Vagina (tissue), 2 donors: ENCODE results near the gene PROX1. TPM values are rescaled to one million over a fixed set of nuclear protein-coding genes. Genes with fewer than 3 reads are reported as not detected.

Source experiments
- DNase-seq, 2 donors: peaks; one replicate each; pipeline ENCODE4 v3.0.0-alpha.2; 2017; ENCODE audit errors: extremely low spot score in 2 of 2
- H3K27ac ChIP-seq: fragments of 200-600 bp; sonication (generic); one replicate; pipeline ENCODE4 v1.5.1; 2019
- H3K27me3 ChIP-seq: fragments of 200-600 bp; sonication (generic); one replicate; pipeline ENCODE4 v1.5.1; 2019
- H3K36me3 ChIP-seq, 2 donors: fragments of 200-600 bp; sonication (generic); one replicate each; pipeline ENCODE4 v1.5.1; 2017 to 2019
- H3K4me1 ChIP-seq: fragments of 200-600 bp; sonication (generic); one replicate; pipeline ENCODE4 v1.5.1; 2019
- H3K4me3 ChIP-seq, 2 donors: fragments of 200-600 bp; sonication (generic); 1 replicate in 1 of 2; 2 replicates in 1 of 2; pipeline ENCODE4 v1.5.1; 2016 to 2019
- H3K9me3 ChIP-seq: fragments of 200-600 bp; sonication (generic); one replicate; pipeline ENCODE4 v1.5.1; 2019
- POLR2A ChIP-seq, 2 donors: fragments of 450-650 bp; IDR thresholded peaks; one replicate each; pipeline ENCODE4 v1.6.1; 2017; ENCODE audit warnings: antibody characterized with exemption in 2 of 2, mild to moderate bottlenecking in 2 of 2, moderate library complexity in 2 of 2
- POLR2AphosphoS5 ChIP-seq, 2 donors: sonication (generic); formaldehyde crosslinking; IDR thresholded peaks; one replicate each; pipeline ENCODE4 v1.9.0; 2017; ENCODE audit warnings: antibody characterized with exemption in 2 of 2, mild to moderate bottlenecking in 2 of 2, low read depth in 1 of 2; ENCODE audit not compliant: insufficient read depth in 1 of 2
- intact Hi-C: fragments of 100-400 bp; cut with DNase I; formaldehyde crosslinking; loops from one replicate; pipeline ENCODE4 v1.15.1; 2023
- total RNA-seq: library from RNA; depleted of rRNA; stranded (reverse); fragments of >200 nt; gene quantifications from one replicate; pipeline ENCODE4 v1.2.3, GENCODE V29; 2016
- TF ChIP-seq, protein P1 (sequence below), 3 experiments: fragments of 450-650 bp in 2 of 3; fragments of 200-600 bp in 1 of 3; sonication (generic) in 1 of 3; IDR thresholded peaks; one replicate each; pipeline ENCODE4 v1.5.1; 2017 to 2019; ENCODE audit warnings: antibody characterized with exemption in 3 of 3, mild to moderate bottlenecking in 2 of 3, moderate library complexity in 2 of 3

PROX1 gene
- total RNA-seq, 1 donor from 2014 or later = 4.7 TPM

GRCh38 chr1:214068979-214069378, 81.2 kb downstream of the PROX1 start:
- TF ChIP-seq POLR2AphosphoS5 (IDR thresholded peaks at IDR 0.05; ENCODE audit: insufficient read depth in 1 of 2, low read depth in 1 of 2) = no peak
- TF ChIP-seq POLR2A (IDR thresholded peaks at IDR 0.05) = no peak
- TF ChIP-seq, protein P1, sequence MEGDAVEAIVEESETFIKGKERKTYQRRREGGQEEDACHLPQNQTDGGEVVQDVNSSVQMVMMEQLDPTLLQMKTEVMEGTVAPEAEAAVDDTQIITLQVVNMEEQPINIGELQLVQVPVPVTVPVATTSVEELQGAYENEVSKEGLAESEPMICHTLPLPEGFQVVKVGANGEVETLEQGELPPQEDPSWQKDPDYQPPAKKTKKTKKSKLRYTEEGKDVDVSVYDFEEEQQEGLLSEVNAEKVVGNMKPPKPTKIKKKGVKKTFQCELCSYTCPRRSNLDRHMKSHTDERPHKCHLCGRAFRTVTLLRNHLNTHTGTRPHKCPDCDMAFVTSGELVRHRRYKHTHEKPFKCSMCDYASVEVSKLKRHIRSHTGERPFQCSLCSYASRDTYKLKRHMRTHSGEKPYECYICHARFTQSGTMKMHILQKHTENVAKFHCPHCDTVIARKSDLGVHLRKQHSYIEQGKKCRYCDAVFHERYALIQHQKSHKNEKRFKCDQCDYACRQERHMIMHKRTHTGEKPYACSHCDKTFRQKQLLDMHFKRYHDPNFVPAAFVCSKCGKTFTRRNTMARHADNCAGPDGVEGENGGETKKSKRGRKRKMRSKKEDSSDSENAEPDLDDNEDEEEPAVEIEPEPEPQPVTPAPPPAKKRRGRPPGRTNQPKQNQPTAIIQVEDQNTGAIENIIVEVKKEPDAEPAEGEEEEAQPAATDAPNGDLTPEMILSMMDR (IDR thresholded peaks at IDR 0.05) = no peak
- Histone ChIP-seq H3K27me3 (no peaks in the 10 kb centered on the region), H3K36me3 (no peaks in the 10 kb centered on the region), H3K4me1 (no peaks in the 10 kb centered on the region), H3K27ac (no peak overlapping the region), H3K4me3 (no peak overlapping the region), H3K9me3 (no peaks in the 10 kb centered on the region)
- intact Hi-C loops = no loop called here
- DNase-seq = no peak

DNA sequence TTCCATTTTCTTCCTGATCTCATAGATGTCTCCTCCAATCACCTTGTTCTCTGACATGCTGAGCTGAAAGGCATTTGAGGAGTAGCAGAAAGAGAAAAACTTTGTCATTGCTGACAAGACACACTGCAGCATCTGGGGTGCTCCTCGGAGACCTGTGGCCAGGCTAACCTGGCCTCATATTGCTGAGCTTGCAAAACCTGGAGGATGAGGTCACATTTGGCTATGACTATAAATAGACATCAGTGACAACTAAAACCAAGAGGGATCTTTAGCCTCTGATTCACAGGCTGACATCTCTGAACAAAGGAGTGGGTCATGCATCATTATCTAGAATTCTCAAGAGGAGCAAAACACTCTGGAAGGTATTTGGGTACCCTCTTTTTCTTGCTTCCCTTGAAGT, 83.7 kb downstream of the PROX1 start:
- Histone ChIP-seq H3K9me3 (no peaks in the 10 kb centered on the region), H3K27me3 (no peaks in the 10 kb centered on the region), H3K4me3 (no peak overlapping the region), H3K4me1 (no peaks in the 10 kb centered on the region), H3K36me3 (no peaks in the 10 kb centered on the region), H3K27ac (no peak overlapping the region)
- TF ChIP-seq POLR2A (IDR thresholded peaks at IDR 0.05) (no peak), POLR2AphosphoS5 (IDR thresholded peaks at IDR 0.05; ENCODE audit: insufficient read depth in 1 of 2, low read depth in 1 of 2) (no peak)
- TF ChIP-seq, protein P1 (IDR thresholded peaks at IDR 0.05) = no peak
- intact Hi-C loops = no loop called here
- no peak for DNase-seq

GRCh38 chr1:214072426-214073157, 84.8 kb downstream of the PROX1 start:
- no peaks in the 10 kb centered on the region for H3K36me3 ChIP-seq
- H3K9me3 ChIP-seq = no peaks in the 10 kb centered on the region
- no peak for DNase-seq
- no peaks in the 10 kb centered on the region for H3K4me1 ChIP-seq
- no peak for TF ChIP-seq POLR2A (IDR thresholded peaks at IDR 0.05)
- TF ChIP-seq, protein P1 (IDR thresholded peaks at IDR 0.05) = no peak
- TF ChIP-seq POLR2AphosphoS5 (IDR thresholded peaks at IDR 0.05; ENCODE audit: insufficient read depth in 1 of 2, low read depth in 1 of 2) = no peak
- no peak overlapping the region for H3K4me3 ChIP-seq
- no peaks in the 10 kb centered on the region for H3K27me3 ChIP-seq
- intact Hi-C loops = no loop called here
- H3K27ac ChIP-seq = no peak overlapping the region

DNA sequence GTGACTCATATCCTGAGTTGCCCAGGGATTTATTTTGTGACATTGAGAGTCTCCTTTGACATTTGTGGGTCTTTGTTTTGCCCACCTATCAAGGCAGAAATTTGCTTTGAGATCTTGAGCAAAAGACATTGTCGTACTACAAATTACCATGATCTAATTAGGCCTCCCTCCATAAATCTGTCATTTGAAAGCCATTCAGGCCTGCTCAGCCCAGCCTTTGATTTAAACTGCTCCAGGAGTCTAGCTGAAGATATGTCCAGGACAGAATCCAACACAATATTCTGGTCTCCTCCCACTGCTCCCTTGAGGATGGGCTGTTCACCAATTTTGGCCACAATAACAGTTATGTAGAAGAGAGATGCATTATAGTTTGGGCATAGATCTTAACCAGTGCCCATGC, 86.7 kb downstream of the PROX1 start:
- Histone ChIP-seq H3K9me3 (no peaks in the 10 kb centered on the region), H3K4me1 (no peaks in the 10 kb centered on the region), H3K36me3 (no peaks in the 10 kb centered on the region), H3K27ac (no peak overlapping the region), H3K4me3 (no peak overlapping the region), H3K27me3 (no peaks in the 10 kb centered on the region)
- intact Hi-C loops = no loop called here
- TF ChIP-seq POLR2A (IDR thresholded peaks at IDR 0.05) (no peak), POLR2AphosphoS5 (IDR thresholded peaks at IDR 0.05; ENCODE audit: insufficient read depth in 1 of 2, low read depth in 1 of 2) (no peak)
- TF ChIP-seq, protein P1 (IDR thresholded peaks at IDR 0.05) = no peak
- no peak for DNase-seq

DNA sequence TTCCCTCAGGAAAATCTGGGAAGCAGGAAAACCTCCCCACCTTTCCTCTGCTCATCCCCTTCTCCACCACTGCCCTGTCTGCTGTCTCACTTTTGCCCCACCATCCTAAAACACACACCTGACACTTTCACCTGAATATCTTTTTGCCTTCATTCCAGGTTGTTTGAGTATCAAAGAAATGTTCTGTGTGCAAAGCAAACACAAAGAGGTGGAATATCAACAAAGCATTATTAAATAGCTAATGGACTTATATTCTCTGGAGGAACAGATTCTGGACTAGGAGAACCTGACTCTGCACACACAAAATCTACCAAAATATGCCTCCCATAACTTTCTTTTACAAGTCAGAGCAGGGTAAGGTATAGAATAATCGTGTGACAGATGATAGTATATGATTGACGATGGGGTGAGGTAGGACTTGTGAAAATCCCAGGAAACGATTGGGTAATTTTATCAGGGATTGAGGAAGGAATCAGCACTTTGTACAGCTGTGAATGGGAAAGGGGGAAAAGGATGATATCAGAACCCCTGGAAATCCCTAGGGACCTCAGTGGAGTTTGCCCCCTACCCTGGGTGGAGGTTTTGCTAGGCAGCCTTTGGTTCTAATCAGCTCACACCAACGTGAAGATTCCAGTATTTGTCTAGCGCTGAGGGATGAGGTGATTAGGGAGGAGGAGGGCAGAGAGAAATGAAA, 87.7 kb downstream of the PROX1 start:
- Histone ChIP-seq H3K4me1 (no peaks in the 10 kb centered on the region), H3K27me3 (no peaks in the 10 kb centered on the region), H3K27ac (no peak overlapping the region), H3K9me3 (no peaks in the 10 kb centered on the region), H3K36me3 (no peaks in the 10 kb centered on the region), H3K4me3 (no peak overlapping the region)
- intact Hi-C loops = no loop called here
- TF ChIP-seq POLR2AphosphoS5 (IDR thresholded peaks at IDR 0.05; ENCODE audit: insufficient read depth in 1 of 2, low read depth in 1 of 2) (no peak), POLR2A (IDR thresholded peaks at IDR 0.05) (no peak)
- TF ChIP-seq, protein P1 (IDR thresholded peaks at IDR 0.05) = no peak
- no peak for DNase-seq
